Ovary (tissue), 9 donors: ENCODE measurements around the gene NAV1. TPM values are rescaled to one million over a fixed set of nuclear protein-coding genes. Genes with fewer than 3 reads are reported as not detected.

Experiments used
- DNase-seq, 5 donors: peaks; one replicate each; pipeline ENCODE4 v3.0.0-alpha.2; 2019 to 2020
- H3K27ac ChIP-seq, 2 donors: fragments of 200-600 bp; one replicate each; pipeline versions ENCODE4 v1.5.1 to v1.8.0; 2019 to 2022
- H3K27me3 ChIP-seq: fragments of 200-600 bp; one replicate; pipeline ENCODE4 v1.8.0; 2022
- H3K36me3 ChIP-seq: fragments of 200-600 bp; sonication (generic); one replicate; pipeline ENCODE4 v1.5.1; 2019
- H3K4me1 ChIP-seq: one replicate; pipeline ENCODE4 v1.8.1; 2013; ENCODE audit warnings: mild to moderate bottlenecking, moderate library complexity; ENCODE audit not compliant: insufficient read depth
- H3K4me3 ChIP-seq: fragments of 200-600 bp; sonication (generic); one replicate; pipeline ENCODE4 v1.5.1; 2017
- H3K9me3 ChIP-seq, 2 donors: fragments of 200-600 bp in 1 of 2; sonication (generic) in 1 of 2; one replicate each; pipeline versions ENCODE4 v1.5.1 to v1.8.1; 2013 to 2019; ENCODE audit warnings: mild to moderate bottlenecking in 1 of 2, moderate library complexity in 1 of 2
- EP300 ChIP-seq: sonication (generic); formaldehyde crosslinking; IDR thresholded peaks from one replicate; pipeline ENCODE4 v1.6.1; 2017; ENCODE audit warnings: antibody characterized with exemption
- POLR2A ChIP-seq: fragments of 450-650 bp; IDR thresholded peaks from one replicate; pipeline ENCODE4 v1.6.1; 2017; ENCODE audit warnings: antibody characterized with exemption, mild to moderate bottlenecking, moderate library complexity
- WGBS, 3 donors: extraction: QIAGEN DNeasy Blood & Tissue Kit in 1 of 3; methylation state at CpG; one replicate each; pipeline versions ENCODE4 v1.1.5 to v1.1.7; 2013 to 2017; 5-methylcytosine and 5-hydroxymethylcytosine counted together
- intact Hi-C, 4 donors: fragments of 100-400 bp; cut with DNase I; formaldehyde crosslinking; loops; one replicate each; pipeline versions ENCODE4 v1.11.0 to v1.15.1; 2022 to 2023
- polyA plus RNA-seq, 2 donors: library from polyadenylated mRNA; stranded (reverse); fragments of 200-250 nt in 1 of 2; fragments of 350-450 nt in 1 of 2; fragmentation: Illumina TruSeq in 1 of 2; extraction: RNeasy Lipid Tissue Mini Kit (QIAGEN cat#74804) in 1 of 2; gene quantifications; one replicate each; pipeline ENCODE4 v1.2.3, GENCODE V29; 2013 to 2014
- total RNA-seq, 7 donors: library from RNA; depleted of rRNA in 2 of 7; stranded (reverse); fragments of >200 nt in 2 of 7; fragmentation: NEBNext Ultra II Directional in 3 of 7; extraction: Animal tissue kit (Norgen Biotek cat#: 25700) in 3 of 7; gene quantifications; one replicate each; pipeline versions ENCODE4 v1.1.0 to v1.2.4, GENCODE V29; 2016 to 2023
- TF ChIP-seq, protein P1 (sequence below), 3 donors: fragments of 450-650 bp in 2 of 3; fragments of 200-600 bp in 1 of 3; IDR thresholded peaks; one replicate each; pipeline versions ENCODE4 v1.5.1 to v1.8.0; 2016 to 2022; ENCODE audit warnings: antibody characterized with exemption in 3 of 3, mild to moderate bottlenecking in 1 of 3
- donor health status: DM: no; HTN: no; CAD: no; lungs with moderate emphysema.
- donor health status: DM: no; HTN: no; CAD: no.
- donor health status: Bipolar disorder and iron deficiency.
- donor health status: DM: yes; HTN: yes; CAD: no.
- donor health status: DM: no; HTN: no; CAD: no.
- donor health status: DM: yes; HTN: yes; CAD: no.

Gene NAV1
- total and polyA plus RNA-seq, 9 donors: 3.4 to 19.6 (median 11.3) TPM

- H3K27ac ChIP-seq: no peak overlapping the region
- H3K4me3 ChIP-seq: no peak overlapping the region
- DNase-seq: no peak
- H3K4me1 ChIP-seq: no peaks in the 10 kb centered on the region
- no peaks in the 10 kb centered on the region for H3K36me3 ChIP-seq
- intact Hi-C loops: loop anchor here in 1 of 4 donors (10.0 kb wide), 1 partner anchor 230 kb away; no protein-coding TSS in a partner anchor
- WGBS, 3 donors: 89 to 93% (median 91%) methylated on average over 12 of the region's 12 CpGs
- no peak for TF ChIP-seq POLR2A
- no peak for TF ChIP-seq EP300
- TF ChIP-seq, protein P1, sequence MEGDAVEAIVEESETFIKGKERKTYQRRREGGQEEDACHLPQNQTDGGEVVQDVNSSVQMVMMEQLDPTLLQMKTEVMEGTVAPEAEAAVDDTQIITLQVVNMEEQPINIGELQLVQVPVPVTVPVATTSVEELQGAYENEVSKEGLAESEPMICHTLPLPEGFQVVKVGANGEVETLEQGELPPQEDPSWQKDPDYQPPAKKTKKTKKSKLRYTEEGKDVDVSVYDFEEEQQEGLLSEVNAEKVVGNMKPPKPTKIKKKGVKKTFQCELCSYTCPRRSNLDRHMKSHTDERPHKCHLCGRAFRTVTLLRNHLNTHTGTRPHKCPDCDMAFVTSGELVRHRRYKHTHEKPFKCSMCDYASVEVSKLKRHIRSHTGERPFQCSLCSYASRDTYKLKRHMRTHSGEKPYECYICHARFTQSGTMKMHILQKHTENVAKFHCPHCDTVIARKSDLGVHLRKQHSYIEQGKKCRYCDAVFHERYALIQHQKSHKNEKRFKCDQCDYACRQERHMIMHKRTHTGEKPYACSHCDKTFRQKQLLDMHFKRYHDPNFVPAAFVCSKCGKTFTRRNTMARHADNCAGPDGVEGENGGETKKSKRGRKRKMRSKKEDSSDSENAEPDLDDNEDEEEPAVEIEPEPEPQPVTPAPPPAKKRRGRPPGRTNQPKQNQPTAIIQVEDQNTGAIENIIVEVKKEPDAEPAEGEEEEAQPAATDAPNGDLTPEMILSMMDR (IDR thresholded peaks at IDR 0.05): no peak
- H3K9me3 ChIP-seq: no peaks in the 10 kb centered on the region
- no peaks in the 10 kb centered on the region for H3K27me3 ChIP-seq
Observed at GRCh38 chr1:201565024-201565730, 26.2 kb downstream of the NAV1 start.

DNA sequence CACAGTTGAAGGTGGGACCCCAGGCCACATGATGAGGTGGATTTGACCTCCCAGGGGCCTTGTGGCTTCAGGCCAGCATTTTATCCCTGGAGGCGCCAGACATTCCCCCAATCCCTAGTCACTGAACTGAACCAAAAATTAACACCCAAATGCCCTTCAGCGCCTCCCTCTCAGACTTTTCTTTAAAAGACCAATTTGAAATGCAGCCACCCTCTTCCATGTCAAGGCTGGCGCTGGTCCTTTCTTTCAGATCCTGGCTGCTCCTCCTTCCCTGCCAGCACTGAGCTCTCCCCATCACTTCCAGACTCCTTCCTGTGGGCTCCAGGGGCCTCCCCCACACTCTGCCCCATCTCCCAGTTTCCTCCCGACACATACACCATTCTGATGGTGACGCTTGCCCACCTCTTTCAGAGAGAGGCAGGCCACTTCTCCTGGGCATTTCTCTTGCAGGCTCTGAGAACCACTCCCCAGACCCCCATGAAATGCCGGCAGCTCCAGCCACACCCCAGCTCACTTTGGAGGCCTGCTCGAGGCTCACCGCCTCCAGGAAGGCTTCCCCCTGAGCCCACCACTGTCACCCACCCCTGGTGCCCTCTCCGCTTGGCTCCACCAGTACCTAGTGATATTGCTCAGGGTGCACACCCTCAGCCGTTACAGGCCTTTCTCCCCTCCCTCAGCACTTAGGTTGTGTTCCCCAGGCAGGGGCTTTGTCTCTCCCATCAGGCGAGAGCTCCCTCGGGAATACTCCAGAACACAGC lies 27.0 kb downstream of the NAV1 start:
- intact Hi-C loops: loop anchor here in 1 of 4 donors (10.0 kb wide), 1 partner anchor 229 kb away; no protein-coding TSS in a partner anchor
- WGBS, 3 donors: 89 to 93% (median 90%) methylated on average over 12 of the region's 12 CpGs
- DNase-seq: no peak
- Histone ChIP-seq H3K36me3 (no peaks in the 10 kb centered on the region), H3K27me3 (no peaks in the 10 kb centered on the region), H3K4me3 (no peak overlapping the region), H3K9me3 (no peaks in the 10 kb centered on the region), H3K27ac (no peak overlapping the region), H3K4me1 (no peaks in the 10 kb centered on the region)
- TF ChIP-seq, protein P1 (IDR thresholded peaks at IDR 0.05): no peak
- TF ChIP-seq EP300 (no peak), POLR2A (no peak)

- no peaks in the 10 kb centered on the region for H3K27me3 ChIP-seq
- no peaks in the 10 kb centered on the region for H3K9me3 ChIP-seq
- no peak overlapping the region for H3K4me3 ChIP-seq
- TF ChIP-seq, protein P1 (IDR thresholded peaks at IDR 0.05): no peak
- TF ChIP-seq POLR2A: no peak
- no peaks in the 10 kb centered on the region for H3K36me3 ChIP-seq
- 74 to 83% (median 78%) methylated on average over 2 of the region's 2 CpGs for WGBS, 3 donors
- no peak for DNase-seq
- intact Hi-C loops: loop anchor here in 1 of 4 donors (10.0 kb wide), 1 partner anchor 228 kb away; no protein-coding TSS in a partner anchor
- H3K27ac ChIP-seq: no peak overlapping the region
- no peaks in the 10 kb centered on the region for H3K4me1 ChIP-seq
Observed at GRCh38 chr1:201566529-201566823, 27.5 kb downstream of the NAV1 start.

- no peak overlapping the region for H3K27ac ChIP-seq
- intact Hi-C loops: loop anchor here in 1 of 4 donors (10.0 kb wide), 1 partner anchor 228 kb away; no protein-coding TSS in a partner anchor
- DNase-seq: no peak
Observed at GRCh38 chr1:201566933-201567801, 28.2 kb downstream of the NAV1 start.

More at GRCh38 chr1:201566933-201567801, 28.2 kb downstream of the NAV1 start:
- TF ChIP-seq, protein P1 (IDR thresholded peaks at IDR 0.05): no peak
- no peak for TF ChIP-seq POLR2A
- TF ChIP-seq EP300: no peak
- H3K4me1 ChIP-seq: no peaks in the 10 kb centered on the region
- no peaks in the 10 kb centered on the region for H3K27me3 ChIP-seq
- H3K36me3 ChIP-seq: no peaks in the 10 kb centered on the region
- WGBS, 3 donors: 92 to 96% (median 95%) methylated on average over 10 of the region's 10 CpGs
- H3K4me3 ChIP-seq: no peak overlapping the region
- H3K9me3 ChIP-seq: no peaks in the 10 kb centered on the region
